Right lobe of liver (tissue), 6 donors: ENCODE results near the gene IZUMO1. TPM values are rescaled to one million over a fixed set of nuclear protein-coding genes. Genes with fewer than 3 reads are reported as not detected.
"Not testable (repeated sequence)": the region's sequence is repeated elsewhere in the genome, so short reads cannot be mapped to it uniquely, and the experiment has no call there.

Experiments
- ATAC-seq, 4 donors: fragments of 200-7000 bp; cut with Tn5 transposase; one replicate each; pipeline ENCODE4 v1.9.1; 2020; ENCODE audit warnings: mild to moderate bottlenecking in 4 of 4, moderate library complexity in 4 of 4
- DNase-seq, 3 donors: peaks; one replicate each; pipeline ENCODE4 v3.0.0-alpha.2; 2020
- H3K27ac ChIP-seq, 3 donors: fragments of 200-600 bp; one replicate each; pipeline ENCODE4 v1.8.0; 2022
- H3K27me3 ChIP-seq, 2 donors: fragments of 200-600 bp; one replicate each; pipeline ENCODE4 v1.8.0; 2022
- H3K36me3 ChIP-seq, 4 donors: fragments of 200-600 bp; sonication (generic) in 1 of 4; one replicate each; pipeline versions ENCODE4 v1.5.1 to v1.8.0; 2017 to 2022; ENCODE audit warnings: control low read depth in 1 of 4
- H3K4me1 ChIP-seq, 4 donors: fragments of 200-600 bp; sonication (generic) in 1 of 4; one replicate each; pipeline versions ENCODE4 v1.5.1 to v1.8.0; 2017 to 2022; ENCODE audit warnings: control low read depth in 1 of 4
- H3K4me3 ChIP-seq, 3 donors: fragments of 200-600 bp; one replicate each; pipeline ENCODE4 v1.8.0; 2022
- H3K9me3 ChIP-seq, 4 donors: fragments of 200-600 bp; sonication (generic) in 1 of 4; one replicate each; pipeline versions ENCODE4 v1.5.1 to v1.8.0; 2017 to 2022; ENCODE audit warnings: control low read depth in 1 of 4
- CTCF ChIP-seq, 4 donors: fragments of 200-600 bp in 3 of 4; fragments of 450-650 bp in 1 of 4; IDR thresholded peaks; one replicate each; pipeline versions ENCODE4 v1.5.1 to v1.8.0; 2016 to 2022; ENCODE audit warnings: antibody characterized with exemption in 4 of 4, mild to moderate bottlenecking in 2 of 4
- POLR2A ChIP-seq: fragments of 450-650 bp; IDR thresholded peaks from one replicate; pipeline ENCODE4 v1.6.1; 2017; ENCODE audit warnings: antibody characterized with exemption, mild to moderate bottlenecking
- WGBS: methylation state at CpG from one replicate; pipeline ENCODE4 v1.1.6; 2018; ENCODE audit warnings: low coverage, low lambda C conversion rate; ENCODE audit not compliant: insufficient coverage; ENCODE audit errors: missing lambda C conversion rate; 5-methylcytosine and 5-hydroxymethylcytosine counted together
- intact Hi-C, 2 donors: fragments of 100-400 bp; cut with DNase I; formaldehyde crosslinking; loops; one replicate each; pipeline versions ENCODE4 v1.11.2 to v1.14.1; 2022
- total RNA-seq, 6 experiments: library from RNA; depleted of rRNA in 2 of 6; stranded (reverse); fragments of >200 nt in 2 of 6; fragmentation: NEBNext Ultra II Directional in 3 of 6; extraction: Animal tissue kit (Norgen Biotek cat#: 25700) in 3 of 6; gene quantifications; one replicate each; pipeline versions ENCODE4 v1.1.0 to v1.2.4, GENCODE V29; 2016 to 2023
- donor health status: DM: no; HTN: yes; CAD: no.
- donor health status: DM: no; HTN: no; CAD: no.
- donor health status: DM: no; HTN: no; CAD: no.
- donor health status: DM: no; HTN: yes; CAD: no.
- donor health status: DM: no; HTN: yes; CAD: no.

Gene IZUMO1
- total RNA-seq, 6 experiments from 2014 or later = 0.10 to 0.35 (median 0.13) TPM; not detected in 1

GRCh38 chr19:48793271-48793670, 46.6 kb upstream of the IZUMO1 start:
- Histone ChIP-seq H3K36me3 (no peaks in the 10 kb centered on the region), H3K27me3 (no peaks in the 10 kb centered on the region), H3K4me1 (peaks cover 0 to 16% (median 5%) of the 10 kb centered on the region in 4 donors), H3K4me3 (no peak overlapping the region), H3K9me3 (no peaks in the 10 kb centered on the region), H3K27ac (no peak overlapping the region)
- ATAC-seq = no peak
- no peak for DNase-seq
- no peak for TF ChIP-seq CTCF (IDR thresholded peaks at IDR 0.05)
- TF ChIP-seq POLR2A = no peak
- intact Hi-C loops = no loop called here
- 73% methylated on average over 8 of the region's 8 CpGs for WGBS

DNA sequence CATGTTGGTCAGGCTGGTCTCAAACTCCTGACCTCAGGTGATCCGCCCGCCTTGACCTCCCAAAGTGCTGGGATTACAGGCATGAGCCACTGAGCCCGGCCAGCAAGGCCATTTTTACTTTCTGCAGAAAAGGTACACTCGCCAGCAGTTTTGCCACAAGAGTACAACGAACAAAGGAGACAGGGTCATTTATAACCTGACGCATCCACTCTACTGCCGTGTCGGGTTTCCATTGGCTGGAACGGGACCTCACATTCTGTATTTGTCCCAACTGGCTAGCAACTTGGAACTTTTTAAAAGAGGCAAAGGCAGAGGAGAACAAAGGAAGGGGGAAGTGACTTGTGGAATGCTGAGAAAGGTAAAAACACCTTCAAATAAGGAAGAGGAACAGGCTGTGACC, 40.6 kb upstream of the IZUMO1 start:
- 83% methylated on average over 8 of the region's 9 CpGs for WGBS
- H3K4me1 ChIP-seq, intact Hi-C loops, ATAC-seq, H3K27ac ChIP-seq, H3K9me3 ChIP-seq, H3K36me3 ChIP-seq, H3K27me3 ChIP-seq, H3K4me3 ChIP-seq, DNase-seq: not testable (repeated sequence)

- WGBS = 80% methylated on average over 7 of the region's 7 CpGs
- DNase-seq, H3K9me3 ChIP-seq, H3K27ac ChIP-seq, intact Hi-C loops, H3K36me3 ChIP-seq, ATAC-seq, H3K4me3 ChIP-seq, H3K27me3 ChIP-seq: not testable (repeated sequence)
- H3K4me1 ChIP-seq = peaks cover 0 to 12% (median 5%) of the 10 kb centered on the region in 4 donors
Observed at GRCh38 chr19:48786422-48786821, 39.7 kb upstream of the IZUMO1 start.

DNA sequence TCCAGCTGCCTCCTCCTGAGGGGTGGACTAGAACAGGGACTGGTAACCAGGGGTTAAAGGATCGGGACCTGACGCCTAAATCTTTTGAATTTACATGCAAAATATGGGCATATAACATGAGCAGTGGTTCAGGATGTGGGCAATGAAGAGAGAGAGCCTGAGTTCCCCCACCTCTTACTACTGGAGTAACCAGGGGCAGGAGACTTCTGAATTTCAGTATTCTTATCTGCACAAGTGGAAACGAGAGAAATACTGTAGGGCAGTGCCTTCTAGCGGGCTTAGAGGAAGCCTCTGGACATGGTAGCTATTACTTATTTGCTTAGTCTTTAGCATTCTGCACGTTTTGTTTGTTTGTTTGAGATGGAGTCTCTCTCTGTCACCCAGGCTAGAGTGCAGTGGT, 37.8 kb upstream of the IZUMO1 start:
- peaks cover 0 to 17% (median 5%) of the 10 kb centered on the region in 4 donors for H3K4me1 ChIP-seq
- intact Hi-C loops = no loop called here
- H3K27ac ChIP-seq = no peak overlapping the region
- no peaks in the 10 kb centered on the region for H3K9me3 ChIP-seq
- WGBS = 29% methylated on average over 5 of the region's 5 CpGs
- no peak for DNase-seq
- H3K4me3 ChIP-seq = no peak overlapping the region
- H3K36me3 ChIP-seq = no peaks in the 10 kb centered on the region
- peak; percentile 41 to 65 (median 54) for ATAC-seq
- no peaks in the 10 kb centered on the region for H3K27me3 ChIP-seq
- TF ChIP-seq POLR2A (no peak), CTCF (IDR thresholded peaks at IDR 0.05) (peak; percentile 45 to 64 (median 60))

DNA sequence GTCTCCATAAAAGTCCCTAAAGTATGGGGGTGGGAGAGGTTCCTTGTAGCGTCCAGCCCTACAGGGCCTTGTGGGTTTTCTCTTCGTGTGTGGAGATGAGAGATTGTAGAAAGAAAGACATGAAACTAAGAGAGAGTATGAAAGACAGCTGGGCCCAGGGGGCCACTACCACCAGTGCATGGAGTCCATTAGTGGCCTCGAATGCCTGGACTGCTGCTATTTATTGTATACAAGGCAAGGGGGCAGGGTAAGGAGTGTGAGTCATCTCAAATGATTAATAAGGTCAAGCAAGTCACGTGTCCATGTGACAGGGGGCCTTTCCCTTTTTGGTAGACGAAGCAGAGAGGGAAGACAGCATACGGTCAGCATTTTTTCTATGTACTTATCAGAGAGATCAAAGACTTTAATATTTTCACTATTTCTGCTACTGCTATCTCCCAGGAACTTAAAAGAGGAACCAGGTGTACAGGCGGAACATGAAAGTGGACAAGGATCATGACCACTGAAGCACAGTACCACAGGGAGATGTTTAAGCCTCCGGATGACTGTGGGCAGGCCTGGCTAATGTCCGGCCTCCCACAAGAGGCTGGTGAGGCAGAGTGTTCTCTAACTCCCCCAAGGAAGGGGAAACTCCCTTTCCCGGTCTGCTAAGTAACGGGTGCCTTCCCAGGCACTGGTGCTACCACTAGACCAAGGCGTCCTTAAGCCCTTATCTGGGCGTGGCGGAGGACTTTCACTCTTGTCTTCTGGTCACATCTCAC, 34.1 kb upstream of the IZUMO1 start:
- H3K27ac ChIP-seq = peak overlapping the region; percentile 47 to 67 (median 65)
- H3K4me1 ChIP-seq = peaks cover 0 to 17% (median 5%) of the 10 kb centered on the region in 4 donors
- ATAC-seq = peak in 3 of 4 donors; percentile 2 to 16 (median 6)
- intact Hi-C loops = no loop called here
- 37% methylated on average over 8 of the region's 14 CpGs for WGBS
- H3K4me3 ChIP-seq = no peak overlapping the region
- TF ChIP-seq CTCF (IDR thresholded peaks at IDR 0.05) = no peak
- no peak for TF ChIP-seq POLR2A
- H3K9me3 ChIP-seq = no peaks in the 10 kb centered on the region
- DNase-seq = no peak
- H3K36me3 ChIP-seq = no peaks in the 10 kb centered on the region
- H3K27me3 ChIP-seq = no peaks in the 10 kb centered on the region
